Endothelial cell of umbilical vein (primary cell): ENCODE data around the gene COMMD8. TPM values are rescaled to one million over a fixed set of nuclear protein-coding genes. Genes with fewer than 3 reads are reported as not detected.

Experiments
- BruUV-seq: library from RNA; stranded (reverse); fragments of 400-500 nt; replicated peaks from 2 replicates; lab custom pipeline; 2021; lab: Mats Ljungman, UMichigan
- CTCF ChIA-PET: fragments of 300-600, 350-600 bp; sonication (Branson Sonifier 250); formaldehyde crosslinking; loops from one replicate; lab custom pipeline; 2021; ENCODE audit warnings: antibody characterized with exemption, inconsistent platforms; lab: Charles Lee
- POLR2A ChIA-PET: fragments of 300-600, 350-600 bp; sonication (Branson Sonifier 250); formaldehyde crosslinking; loops from one replicate; lab custom pipeline; 2021; ENCODE audit warnings: antibody characterized with exemption, inconsistent platforms; lab: Charles Lee
- DNase-seq: peaks from one replicate; pipeline ENCODE4 v3.0.0-alpha.2; 2011; ENCODE audit warnings: low read depth, low spot score
- FAIRE-seq: peaks from 2 replicates; lab custom pipeline; 2011; peaks lifted over from hg19 to GRCh38; lab: Jason Lieb, UNC
- H2AFZ ChIP-seq: 2 replicates; pipeline ENCODE4 v1.6.0; 2012; ENCODE audit warnings: low read depth, low read length, control low read depth, inconsistent platforms
- H3K27ac ChIP-seq: 2 replicates; pipeline ENCODE4 v1.5.1; 2011; ENCODE audit warnings: low read depth, mild to moderate bottlenecking, control low read depth, low read length, moderate library complexity; ENCODE audit not compliant: insufficient read depth
- H3K27me3 ChIP-seq, 2 experiments: 2 replicates each; pipeline versions ENCODE4 v1.6.0 to v1.6.1; 2011; ENCODE audit warnings: low read length in 2 of 2, mixed read lengths in 1 of 2; ENCODE audit not compliant: control insufficient read depth in 2 of 2, insufficient read depth in 2 of 2
- H3K36me3 ChIP-seq, 2 experiments: 2 replicates in 1 of 2; 3 replicates in 1 of 2; pipeline ENCODE4 v1.5.1; 2011; ENCODE audit warnings: low read length in 2 of 2, mild to moderate bottlenecking in 1 of 2, moderate library complexity in 1 of 2; ENCODE audit not compliant: control insufficient read depth in 2 of 2, insufficient read depth in 2 of 2; ENCODE audit errors: extremely low read depth in 1 of 2
- H3K4me1 ChIP-seq: 3 replicates; pipeline ENCODE4 v1.5.1; 2011; ENCODE audit warnings: mild to moderate bottlenecking, low read length; ENCODE audit not compliant: control insufficient read depth, insufficient read depth; ENCODE audit errors: extremely low read depth
- H3K4me2 ChIP-seq: 2 replicates; pipeline ENCODE4 v1.6.1; 2011; ENCODE audit warnings: low read length, control low read depth, mixed read lengths; ENCODE audit not compliant: insufficient read depth
- H3K4me3 ChIP-seq, 3 experiments: fragments of 200-600 bp in 1 of 3; sonication (generic), shearing (Covaris generic) in 1 of 3; replicated peaks in 1 of 3; 2 replicates each; pipeline ENCODE4 v1.5.1; 2011 to 2016; ENCODE audit warnings: control low read depth in 3 of 3, low read length in 3 of 3, mild to moderate bottlenecking in 2 of 3, inconsistent platforms in 1 of 3, low read depth in 1 of 3, moderate library complexity in 1 of 3; ENCODE audit not compliant: insufficient read depth in 1 of 3
- H3K79me2 ChIP-seq: 2 replicates; pipeline ENCODE4 v1.6.0; 2012; ENCODE audit warnings: low read length, inconsistent platforms; ENCODE audit not compliant: control insufficient read depth, insufficient read depth
- H3K9ac ChIP-seq: replicated peaks from 2 replicates; pipeline ENCODE3; 2011; ENCODE audit warnings: low read length, control low read depth; ENCODE audit not compliant: insufficient read depth; ENCODE audit errors: extremely low read depth
- H3K9me1 ChIP-seq: replicated peaks from 3 replicates; pipeline ENCODE4 v1.6.0; 2011; ENCODE audit warnings: mild to moderate bottlenecking, low read length; ENCODE audit not compliant: control insufficient read depth, insufficient read depth; ENCODE audit errors: extremely low read depth
- H3K9me3 ChIP-seq: replicated peaks from 2 replicates; pipeline ENCODE4 v1.5.1; 2012; ENCODE audit warnings: low read length, inconsistent platforms; ENCODE audit not compliant: control insufficient read depth, insufficient read depth
- H4K20me1 ChIP-seq: replicated peaks from 2 replicates; pipeline ENCODE3; 2011; ENCODE audit warnings: mild to moderate bottlenecking, low read length; ENCODE audit not compliant: control insufficient read depth, insufficient read depth; ENCODE audit errors: extremely low read depth
- CTCF ChIP-seq, 2 donors: IDR thresholded peaks; 1 replicate in 1 of 2; 2 replicates in 1 of 2; pipeline ENCODE4 v1.5.1; 2011; ENCODE audit warnings: low read length in 2 of 2, mild to moderate bottlenecking in 2 of 2, moderate library complexity in 2 of 2, control low read depth in 1 of 2, inconsistent platforms in 1 of 2, low read depth in 1 of 2; ENCODE audit not compliant: insufficient read depth in 1 of 2; ENCODE audit errors: extremely low read depth in 1 of 2
- EZH2 ChIP-seq: IDR thresholded peaks from 2 replicates; pipeline ENCODE4 v1.6.1; 2012; ENCODE audit warnings: borderline replicate concordance, low read depth, mild to moderate bottlenecking, moderate library complexity, low read length, inconsistent platforms; ENCODE audit not compliant: severe bottlenecking
- FOS ChIP-seq: IDR thresholded peaks from 2 replicates; pipeline ENCODE4 v1.6.1; 2011; ENCODE audit warnings: mild to moderate bottlenecking, low read length, moderate library complexity, borderline replicate concordance; ENCODE audit not compliant: insufficient read depth
- GATA2 ChIP-seq: IDR thresholded peaks from 2 replicates; pipeline ENCODE4 v1.7.0; 2011; ENCODE audit warnings: low read depth, mild to moderate bottlenecking, moderate library complexity, mixed read lengths, low read length; ENCODE audit not compliant: insufficient read length, insufficient read depth
- JUN ChIP-seq: IDR thresholded peaks from 2 replicates; pipeline ENCODE4 v1.6.1; 2011; ENCODE audit warnings: borderline replicate concordance, low read depth; ENCODE audit not compliant: insufficient read length, insufficient read depth
- MAX ChIP-seq: IDR thresholded peaks from 2 replicates; pipeline ENCODE4 v1.6.1; 2011; ENCODE audit not compliant: insufficient read depth, insufficient read length
- MYC ChIP-seq: IDR thresholded peaks from one replicate; pipeline ENCODE4 v1.6.1; 2011; ENCODE audit warnings: mild to moderate bottlenecking, low read depth, low read length
- POLR2A ChIP-seq: IDR thresholded peaks from 2 replicates; pipeline ENCODE4 v1.6.1; 2012; ENCODE audit warnings: low read depth, mild to moderate bottlenecking, control low read depth, low read length
- POLR2AphosphoS5 ChIP-seq: IDR thresholded peaks from 2 replicates; pipeline ENCODE4 v1.6.1; 2012; ENCODE audit warnings: low read depth, mild to moderate bottlenecking, control low read depth, low read length, moderate library complexity; ENCODE audit not compliant: insufficient read depth
- dilution Hi-C: fragments of 300-500 bp; cut with MboI; formaldehyde crosslinking; loops from one replicate; pipeline ENCODE4 v1.15.0; 2019; ENCODE audit warnings: low sequenced_read_pairs; ENCODE audit not compliant: extremely low pct_ligation_motif_present
- intact Hi-C: fragments of 100-400 bp; cut with micrococcal nuclease; formaldehyde crosslinking; loops from one replicate; pipeline ENCODE4 v1.10.0; 2022
- polyA plus RNA-seq, 4 experiments: library from polyadenylated mRNA; depleted of rRNA in 3 of 4; stranded (reverse) in 3 of 4; unstranded in 1 of 4; fragments of >200 nt; gene quantifications; 2 replicates each; pipeline versions ENCODE4 v1.2.1 to v1.2.3, GENCODE V29; 2011 to 2012; ENCODE audit warnings: missing spikeins in 1 of 4
- total RNA-seq: library from RNA; stranded (reverse); gene quantifications from 2 replicates; pipeline ENCODE4 v1.2.3, GENCODE V29; 2021

COMMD8 gene
- total and polyA plus RNA-seq, 2 donors (not counting 3 experiments of a cell fraction or from before 2014, with no cell fraction given) = 4.9 to 22.3 TPM

- FAIRE-seq (no peak), DNase-seq (no peak)
- dilution Hi-C loops (no loop called here), intact Hi-C loops (no loop called here)
- BruUV-seq = no TSS peak
- no peaks in the 10 kb centered on the region for H3K36me3 ChIP-seq
- ChIA-PET POLR2A (no interaction called here), CTCF (interaction anchor here (1.3 to 3.1 kb wide), 4 partner anchors 10 to 36 kb away, joined by 3 to 18 read pairs (median 4); partner anchors contain the start of genes ATP10D and COMMD8)
- no peak overlapping the region for H3K4me2 ChIP-seq
- H3K4me3 ChIP-seq = no peak overlapping the region
- H2AFZ ChIP-seq = no peak overlapping the region
- no peaks in the 10 kb centered on the region for H3K9me1 ChIP-seq
- peaks cover 2% of the 10 kb centered on the region for H3K4me1 ChIP-seq
- H3K27ac ChIP-seq = no peak overlapping the region
- no peaks in the 10 kb centered on the region for H4K20me1 ChIP-seq
- H3K27me3 ChIP-seq = no peaks in the 10 kb centered on the region
- no peak overlapping the region for H3K9ac ChIP-seq
- TF ChIP-seq POLR2AphosphoS5 (no peak), JUN (no peak), GATA2 (no peak), MAX (no peak), EZH2 (no peak), MYC (no peak), POLR2A (no peak), FOS (no peak), CTCF (IDR thresholded peaks at IDR 0.05; ENCODE audit: extremely low read depth in 1 of 2, insufficient read depth in 1 of 2, low read depth in 1 of 2, low read length in 2 of 2) (no peak)
- H3K79me2 ChIP-seq = no peaks in the 10 kb centered on the region
- H3K9me3 ChIP-seq = no peaks in the 10 kb centered on the region
Measured at GRCh38 chr4:47498899-47499298, 35.4 kb upstream of the COMMD8 start.
